Activated CD8-positive, alpha-beta memory T cell treated with anti-CD3 and anti-CD28 coated beads, Interleukin-2, amount 10 ng/mL, durations not matched to agents 7 days and 5 days (primary cell): ENCODE results near the gene IFI44L. TPM values are rescaled to one million over a fixed set of nuclear protein-coding genes. Genes with fewer than 3 reads are reported as not detected.
A peak's percentile ranks its signal among the peaks of the same experiment; 100 is the strongest.

Source experiments
- ATAC-seq: fragments of 150-1000 bp; cut with Tn5 transposase; one replicate; pipeline ENCODE4 v1.10.0; 2021; ENCODE audit warnings: moderate library complexity
- CTCF ChIA-PET: fragments of 350-600 bp; sonication (Branson Sonifier 250); formaldehyde crosslinking; loops from one replicate; lab custom pipeline; 2021; ENCODE audit warnings: antibody characterized with exemption; lab: Charles Lee
- DNase-seq: peaks from one replicate; pipeline ENCODE4 v3.0.0-alpha.2; 2020
- H3K27ac Mint-ChIP-seq: one replicate; pipeline ENCODE4 v1.8.0; 2021; ENCODE audit warnings: mild to moderate bottlenecking, mixed read lengths
- H3K27me3 Mint-ChIP-seq: one replicate; pipeline ENCODE4 v1.8.0; 2021; ENCODE audit warnings: mixed read lengths
- H3K36me3 Mint-ChIP-seq: one replicate; pipeline ENCODE4 v1.8.0; 2021; ENCODE audit warnings: mild to moderate bottlenecking, mixed read lengths
- H3K4me1 Mint-ChIP-seq: one replicate; pipeline ENCODE4 v1.8.0; 2021; ENCODE audit warnings: mixed read lengths
- H3K4me3 Mint-ChIP-seq: one replicate; pipeline ENCODE4 v1.8.0; 2021; ENCODE audit warnings: mild to moderate bottlenecking, moderate library complexity, mixed read lengths
- H3K9me3 Mint-ChIP-seq: one replicate; pipeline ENCODE4 v1.8.0; 2022; ENCODE audit warnings: low read depth, mixed read lengths
- total RNA-seq, 2 experiments: library from RNA; stranded (reverse); gene quantifications; one replicate each; pipeline ENCODE4 v1.2.3, GENCODE V29; 2021

The IFI44L gene
- total RNA-seq, 2 experiments from 2014 or later: 158 to 443 TPM

DNA sequence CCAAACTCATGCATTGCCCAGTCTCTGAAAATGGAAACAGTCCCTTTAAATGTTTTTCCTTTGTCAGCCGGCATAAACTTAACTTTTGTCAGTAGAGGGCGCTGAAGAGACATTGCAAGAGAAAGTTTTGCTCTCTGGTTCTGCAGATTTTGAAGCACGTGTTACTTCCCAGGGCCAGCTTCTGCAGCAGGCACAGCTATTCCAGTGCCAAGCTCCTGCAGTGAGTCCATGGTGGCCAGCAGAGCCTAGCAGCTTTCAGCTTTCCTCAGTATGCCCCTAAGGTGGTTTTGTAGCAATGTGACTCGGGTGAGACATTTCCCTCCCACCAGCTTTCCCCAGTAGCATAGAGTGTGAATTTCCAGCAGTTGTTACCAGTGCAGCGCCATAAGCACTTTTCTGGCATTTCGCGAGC lies 2.6 kb upstream of the IFI44L start:
- H3K27me3 Mint-ChIP-seq: peaks cover 15% of the 10 kb centered on the region
- ATAC-seq: peak; percentile 54
- no peaks in the 10 kb centered on the region for H3K9me3 Mint-ChIP-seq
- H3K4me1 Mint-ChIP-seq: peaks cover 34% of the 10 kb centered on the region
- peak; percentile 78 for DNase-seq
- CTCF ChIA-PET: interaction anchor here (0.7 to 2.4 kb wide), 23 partner anchors 8 to 614 kb away, joined by 3 to 29 read pairs (median 4); no protein-coding TSS in a partner anchor
- H3K36me3 Mint-ChIP-seq: peaks cover 21% of the 10 kb centered on the region
- H3K27ac Mint-ChIP-seq: peak overlapping the region; percentile 70
- H3K4me3 Mint-ChIP-seq: no peak overlapping the region

DNA sequence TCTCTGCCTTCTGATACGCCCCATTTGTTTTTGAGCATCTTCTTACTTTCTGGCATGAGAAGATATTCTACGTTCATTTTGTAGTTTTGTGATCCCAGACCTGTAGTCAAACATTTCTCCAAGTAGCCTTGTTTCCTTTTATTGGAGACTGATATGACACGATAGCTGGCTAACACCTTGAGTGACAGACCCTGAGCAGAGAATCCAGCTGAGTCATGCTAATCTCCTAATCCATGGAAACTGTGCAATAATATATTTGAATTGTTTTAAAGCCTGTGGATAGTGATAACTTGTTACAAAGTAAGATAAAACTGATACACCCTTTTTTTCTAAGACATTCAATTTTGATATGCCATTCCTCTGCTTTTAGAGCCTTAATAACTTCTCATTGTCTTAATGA lies 1.2 kb upstream of the IFI44L start:
- peak overlapping the region; percentile 12 for H3K4me3 Mint-ChIP-seq
- H3K36me3 Mint-ChIP-seq: peaks cover 36% of the 10 kb centered on the region
- no peaks in the 10 kb centered on the region for H3K9me3 Mint-ChIP-seq
- ATAC-seq: no peak
- CTCF ChIA-PET: interaction anchor here (1.4 kb wide), 1 partner anchor 54 kb away, joined by 3 read pairs; no protein-coding TSS in a partner anchor
- DNase-seq: no peak
- H3K27ac Mint-ChIP-seq: peak overlapping the region; percentile 96
- peaks cover 34% of the 10 kb centered on the region for H3K4me1 Mint-ChIP-seq
- peaks cover 12% of the 10 kb centered on the region for H3K27me3 Mint-ChIP-seq

DNA sequence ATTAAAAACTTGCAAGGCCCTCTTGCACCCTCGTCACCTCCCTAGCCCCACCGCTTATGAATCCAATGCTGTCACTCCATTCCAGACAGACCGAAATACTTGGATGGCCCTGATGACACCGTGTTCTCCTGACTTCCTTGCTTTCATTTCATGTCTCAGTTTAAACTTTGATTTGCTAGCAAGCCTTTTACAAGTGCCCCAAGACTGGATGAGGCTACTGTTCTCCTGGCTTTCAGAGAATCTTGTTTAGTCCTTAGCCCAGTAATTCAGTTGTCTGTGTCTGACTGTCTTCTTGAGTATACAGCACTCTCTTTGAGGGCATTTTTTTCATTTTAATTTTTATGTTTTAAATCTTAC lies 824 bp upstream of the IFI44L start:
- peak overlapping the region; percentile 12 for H3K4me3 Mint-ChIP-seq
- H3K9me3 Mint-ChIP-seq: no peaks in the 10 kb centered on the region
- H3K4me1 Mint-ChIP-seq: peaks cover 37% of the 10 kb centered on the region
- CTCF ChIA-PET: interaction anchor here (1.4 to 1.9 kb wide), 3 partner anchors 27 to 57 kb away, joined by 3 to 11 read pairs (median 4); no protein-coding TSS in a partner anchor
- H3K27ac Mint-ChIP-seq: peak overlapping the region; percentile 96
- DNase-seq (no peak), ATAC-seq (no peak)
- H3K36me3 Mint-ChIP-seq: peaks cover 40% of the 10 kb centered on the region
- peaks cover 12% of the 10 kb centered on the region for H3K27me3 Mint-ChIP-seq

DNA sequence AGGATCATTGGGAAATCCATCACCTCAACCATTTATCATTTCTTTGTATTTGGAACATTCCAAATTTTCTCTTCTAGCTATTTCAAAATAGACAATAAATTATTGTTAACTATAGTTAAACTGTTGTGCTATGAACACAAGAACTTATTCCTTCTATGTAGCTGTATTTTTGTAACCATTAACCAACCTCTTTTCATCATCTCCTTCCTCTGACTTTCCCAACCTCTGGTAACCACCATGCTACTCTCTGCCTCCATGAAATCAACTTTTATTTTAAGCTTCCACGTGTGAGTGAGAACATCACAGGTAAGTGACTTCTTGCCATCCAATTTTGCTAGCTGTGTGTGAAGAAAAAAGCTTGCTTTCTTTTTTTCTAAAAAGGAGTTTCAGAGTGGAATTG lies 418 bp downstream of the IFI44L start:
- no peaks in the 10 kb centered on the region for H3K9me3 Mint-ChIP-seq
- DNase-seq (no peak), ATAC-seq (no peak)
- H3K27ac Mint-ChIP-seq: peak overlapping the region; percentile 96
- CTCF ChIA-PET: interaction anchor here (1.0 to 1.9 kb wide), 6 partner anchors 26 to 642 kb away, joined by 4 to 11 read pairs (median 4); partner anchors contain the start of genes FUBP1 and IFI44
- peaks cover 6% of the 10 kb centered on the region for H3K27me3 Mint-ChIP-seq
- H3K4me3 Mint-ChIP-seq: peak overlapping the region; percentile 93
- peaks cover 50% of the 10 kb centered on the region for H3K36me3 Mint-ChIP-seq
- H3K4me1 Mint-ChIP-seq: peaks cover 48% of the 10 kb centered on the region

DNA sequence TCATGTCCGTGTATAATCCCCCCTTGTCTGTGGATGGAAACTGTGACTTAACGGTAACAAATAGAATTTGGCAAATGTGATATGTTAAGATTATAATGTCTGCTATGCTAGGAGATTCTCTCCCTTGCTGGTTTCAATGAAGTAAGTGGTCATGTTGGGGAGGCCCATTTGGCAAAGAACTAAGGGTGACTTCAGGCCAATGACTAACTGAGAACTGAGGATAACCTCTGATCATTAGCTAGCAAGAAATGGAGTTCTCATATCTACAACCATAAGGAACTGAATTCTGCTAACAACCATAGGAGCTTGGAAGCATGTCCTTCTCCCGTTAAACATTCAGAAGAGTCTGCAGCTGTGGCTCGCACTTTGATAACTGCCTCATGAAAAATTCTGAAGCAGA lies 2.3 kb downstream of the IFI44L start:
- ATAC-seq: peak; percentile 21

DNA sequence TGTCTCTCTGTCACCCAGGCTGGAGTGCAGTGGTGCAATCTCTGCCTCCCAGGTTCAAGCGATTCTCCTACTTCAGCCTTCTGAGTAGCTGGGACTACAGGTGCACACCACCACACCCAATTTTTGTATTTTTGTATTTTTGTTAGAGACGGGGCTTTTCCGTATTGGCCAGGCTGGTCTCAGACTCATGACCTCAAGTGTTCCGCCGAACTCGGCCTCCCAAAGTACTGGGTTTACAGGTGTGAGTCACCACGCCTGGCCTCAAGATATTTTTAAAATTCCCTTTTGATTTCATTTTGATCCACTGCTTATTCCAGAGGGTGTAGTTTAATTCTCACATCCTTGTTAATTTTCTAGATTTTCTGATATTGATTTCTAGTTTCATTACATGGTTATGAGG lies 3.8 kb downstream of the IFI44L start:
- no peak for DNase-seq
- Mint-ChIP-seq H3K4me1 (peaks cover 46% of the 10 kb centered on the region), H3K36me3 (peaks cover 80% of the 10 kb centered on the region), H3K4me3 (peak overlapping the region; percentile 93), H3K27me3 (no peaks in the 10 kb centered on the region), H3K27ac (peak overlapping the region; percentile 96), H3K9me3 (no peaks in the 10 kb centered on the region)
- ATAC-seq: no peak
- CTCF ChIA-PET: interaction anchor here (0.9 kb wide), 2 partner anchors 20 to 26 kb away, joined by 3 read pairs; partner anchors contain the start of gene IFI44

More for the DNA sequence above, 2.3 kb downstream of the IFI44L start:
- Mint-ChIP-seq H3K27ac (peak overlapping the region; percentile 96), H3K9me3 (no peaks in the 10 kb centered on the region), H3K4me1 (peaks cover 48% of the 10 kb centered on the region), H3K27me3 (no peaks in the 10 kb centered on the region), H3K36me3 (peaks cover 65% of the 10 kb centered on the region), H3K4me3 (peak overlapping the region; percentile 93)
- CTCF ChIA-PET: interaction anchor here (0.7 to 1.7 kb wide), 3 partner anchors 23 to 43 kb away, joined by 3 to 6 read pairs (median 4); no protein-coding TSS in a partner anchor
- no peak for DNase-seq

DNA sequence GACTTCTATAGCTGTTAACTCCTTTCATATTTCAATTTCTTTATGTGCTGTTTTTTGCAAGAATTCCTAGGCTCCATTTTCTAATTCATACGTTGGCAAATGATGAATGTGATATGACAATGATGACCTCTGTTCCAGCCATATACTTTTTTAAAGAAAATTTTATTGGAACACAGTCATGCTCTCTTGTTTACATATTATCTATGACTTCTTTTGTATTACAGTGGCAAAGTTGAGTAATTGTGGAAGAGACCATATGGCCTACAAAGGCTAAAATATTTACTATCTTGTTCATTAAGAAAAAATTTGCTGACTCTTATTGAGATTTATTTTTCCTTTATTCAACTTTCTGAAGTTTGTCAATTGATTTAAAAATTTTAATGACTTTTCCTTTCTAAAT lies 7.1 kb downstream of the IFI44L start:
- Mint-ChIP-seq H3K27me3 (no peaks in the 10 kb centered on the region), H3K4me3 (peak overlapping the region; percentile 93), H3K9me3 (no peaks in the 10 kb centered on the region), H3K4me1 (peaks cover 53% of the 10 kb centered on the region), H3K36me3 (peaks cover 82% of the 10 kb centered on the region), H3K27ac (peak overlapping the region; percentile 67)
- CTCF ChIA-PET: interaction anchor here (0.8 to 1.5 kb wide), 2 partner anchors 10 to 22 kb away, joined by 3 to 5 read pairs; partner anchors contain the start of gene IFI44
- ATAC-seq (no peak), DNase-seq (no peak)

DNA sequence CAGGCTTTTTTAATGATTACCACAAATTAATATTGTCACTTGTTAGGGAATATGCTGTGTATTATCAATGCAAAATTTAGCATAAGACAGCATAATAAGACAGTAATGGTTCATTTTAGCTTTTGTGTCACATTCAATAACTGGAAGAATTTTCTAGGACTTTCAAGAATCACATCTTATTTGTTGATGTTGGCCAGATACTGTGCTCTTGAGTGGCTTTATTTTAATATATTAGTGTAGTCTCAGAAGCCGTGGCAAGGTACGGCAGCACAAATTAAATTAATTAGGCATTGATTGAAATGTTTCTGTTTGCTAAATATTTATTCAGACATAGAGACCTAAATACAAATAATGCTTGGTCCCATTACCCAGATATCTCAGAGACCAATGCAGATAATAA lies 10.4 kb downstream of the IFI44L start:
- no peak overlapping the region for H3K27ac Mint-ChIP-seq
- peaks cover 56% of the 10 kb centered on the region for H3K4me1 Mint-ChIP-seq
- CTCF ChIA-PET: no interaction called here
- peaks cover 77% of the 10 kb centered on the region for H3K36me3 Mint-ChIP-seq
- ATAC-seq (no peak), DNase-seq (no peak)
- H3K27me3 Mint-ChIP-seq: no peaks in the 10 kb centered on the region
- H3K4me3 Mint-ChIP-seq: no peak overlapping the region
- H3K9me3 Mint-ChIP-seq: no peaks in the 10 kb centered on the region

DNA sequence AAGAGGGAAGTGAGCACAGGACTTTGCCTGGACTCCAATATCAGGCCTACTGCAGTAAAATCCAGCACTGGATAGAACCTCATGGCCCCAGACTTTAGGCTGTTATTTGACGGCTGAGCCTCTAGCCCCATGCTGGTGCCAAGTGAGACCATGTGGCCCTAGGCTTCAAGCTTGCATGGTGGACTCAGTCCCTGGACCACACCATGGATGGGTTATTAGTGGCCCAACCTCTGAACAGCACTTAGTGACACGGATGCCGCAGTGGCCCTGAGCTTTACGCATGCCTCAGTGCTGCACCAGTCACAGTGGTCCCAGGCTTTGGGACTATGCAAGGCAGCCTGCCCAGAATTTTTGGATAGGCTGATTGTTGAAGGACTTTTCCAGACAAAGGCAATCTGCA lies 13.0 kb downstream of the IFI44L start:
- Mint-ChIP-seq H3K4me3 (no peak overlapping the region), H3K9me3 (no peaks in the 10 kb centered on the region), H3K4me1 (peaks cover 57% of the 10 kb centered on the region), H3K27ac (peak overlapping the region; percentile 20), H3K36me3 (peaks cover 77% of the 10 kb centered on the region), H3K27me3 (no peaks in the 10 kb centered on the region)
- CTCF ChIA-PET: no interaction called here
- DNase-seq: no peak
- ATAC-seq: peak; percentile 23

DNA sequence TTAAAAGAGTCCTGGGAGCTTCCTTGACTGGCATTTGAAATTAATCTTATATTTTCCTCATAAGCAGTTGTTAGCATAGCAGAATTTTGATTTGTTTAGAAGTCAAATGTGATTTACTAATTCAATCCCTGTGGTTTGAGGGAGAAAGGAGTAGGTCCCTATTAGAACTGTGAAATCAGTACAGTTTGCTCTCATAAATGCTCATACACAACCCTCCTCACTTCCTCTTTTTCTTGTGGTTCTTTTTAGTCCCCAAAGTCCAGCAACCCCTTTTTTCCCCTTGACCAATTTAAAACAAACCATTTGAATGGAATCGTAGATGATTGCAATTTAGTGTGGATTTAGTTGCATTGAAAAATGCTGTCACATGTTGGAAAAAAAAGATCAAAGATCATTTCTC lies 20.2 kb downstream of the IFI44L start:
- no peak for ATAC-seq
- CTCF ChIA-PET: no interaction called here
- no peak overlapping the region for H3K27ac Mint-ChIP-seq
- peaks cover 68% of the 10 kb centered on the region for H3K4me1 Mint-ChIP-seq
- H3K36me3 Mint-ChIP-seq: peaks cover 94% of the 10 kb centered on the region
- H3K27me3 Mint-ChIP-seq: no peaks in the 10 kb centered on the region
- H3K4me3 Mint-ChIP-seq: no peak overlapping the region
- DNase-seq: no peak
- H3K9me3 Mint-ChIP-seq: no peaks in the 10 kb centered on the region

DNA sequence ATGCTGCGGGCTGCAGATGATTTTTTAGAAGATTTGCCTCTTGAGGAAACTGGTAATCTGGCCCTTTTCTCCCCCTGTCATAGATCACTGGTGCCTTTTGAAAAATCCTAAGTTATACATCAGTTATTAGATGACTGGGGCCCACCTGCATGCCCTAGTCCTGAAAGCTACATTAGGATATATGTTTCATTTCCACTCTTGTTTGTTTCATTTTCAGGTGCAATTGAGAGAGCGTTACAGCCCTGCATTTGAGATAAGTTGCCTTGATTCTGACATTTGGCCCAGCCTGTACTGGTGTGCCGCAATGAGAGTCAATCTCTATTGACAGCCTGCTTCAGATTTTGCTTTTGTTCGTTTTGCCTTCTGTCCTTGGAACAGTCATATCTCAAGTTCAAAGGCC lies 21.3 kb downstream of the IFI44L start:
- peaks cover 10% of the 10 kb centered on the region for H3K9me3 Mint-ChIP-seq
- DNase-seq: no peak
- H3K4me1 Mint-ChIP-seq: peaks cover 74% of the 10 kb centered on the region
- CTCF ChIA-PET: no interaction called here
- no peaks in the 10 kb centered on the region for H3K27me3 Mint-ChIP-seq
- H3K27ac Mint-ChIP-seq: peak overlapping the region; percentile 54
- no peak for ATAC-seq
- H3K4me3 Mint-ChIP-seq: no peak overlapping the region
- peaks cover 98% of the 10 kb centered on the region for H3K36me3 Mint-ChIP-seq

DNA sequence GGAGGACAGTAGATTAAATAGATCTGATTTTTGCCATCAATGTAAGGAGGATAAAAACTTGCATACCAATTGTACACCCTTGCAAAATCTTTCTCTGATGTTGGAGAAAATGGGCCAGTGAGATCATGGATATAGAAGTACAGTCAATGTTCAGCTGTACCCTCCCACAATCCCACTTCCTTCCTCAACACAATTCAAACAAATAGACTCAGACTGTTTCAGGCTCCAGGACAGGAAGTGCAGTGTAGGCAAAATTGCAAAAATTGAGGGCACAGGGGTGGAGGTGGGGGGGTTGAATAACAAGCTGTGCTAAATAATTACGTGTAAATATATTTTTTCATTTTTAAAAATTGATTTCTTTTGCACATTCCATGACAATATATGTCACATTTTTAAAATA lies 25.5 kb downstream of the IFI44L start:
- CTCF ChIA-PET: interaction anchor here (0.9 to 1.9 kb wide), 2 partner anchors 24 to 25 kb away, joined by 3 to 4 read pairs; partner anchors contain the start of gene IFI44L
- peaks cover 92% of the 10 kb centered on the region for H3K36me3 Mint-ChIP-seq
- peaks cover 24% of the 10 kb centered on the region for H3K9me3 Mint-ChIP-seq
- peaks cover 66% of the 10 kb centered on the region for H3K4me1 Mint-ChIP-seq
- no peaks in the 10 kb centered on the region for H3K27me3 Mint-ChIP-seq
- no peak overlapping the region for H3K4me3 Mint-ChIP-seq
- H3K27ac Mint-ChIP-seq: peak overlapping the region; percentile 68
- DNase-seq (peak; percentile 46), ATAC-seq (peak; percentile 54)

DNA sequence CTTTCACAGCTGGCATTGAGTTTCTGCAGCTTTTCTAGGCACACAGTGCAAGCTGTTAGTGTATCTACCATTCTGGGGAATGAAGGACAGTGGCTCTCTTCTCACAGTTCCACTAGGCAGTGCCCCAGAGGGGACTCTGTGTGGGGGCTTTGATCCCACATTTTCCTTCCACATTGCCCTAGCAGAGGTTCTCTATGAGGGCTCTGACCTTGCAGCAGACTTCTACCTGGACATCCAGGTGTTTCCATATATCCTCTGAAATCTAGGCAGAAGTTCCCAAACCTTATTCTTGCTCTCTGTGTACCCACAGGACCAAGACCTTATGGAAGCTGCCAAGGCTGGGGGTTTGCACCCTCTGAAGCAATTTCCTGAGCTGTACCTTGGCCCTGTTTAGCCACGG lies 27.0 kb downstream of the IFI44L start:
- CTCF ChIA-PET: interaction anchor here (1.4 to 1.9 kb wide), 3 partner anchors 8 to 30 kb away, joined by 3 to 5 read pairs (median 4); partner anchors contain the start of gene IFI44L
- Mint-ChIP-seq H3K36me3 (peaks cover 93% of the 10 kb centered on the region), H3K4me3 (no peak overlapping the region), H3K27ac (peak overlapping the region; percentile 35), H3K4me1 (peaks cover 62% of the 10 kb centered on the region), H3K27me3 (no peaks in the 10 kb centered on the region), H3K9me3 (peaks cover 24% of the 10 kb centered on the region)
- DNase-seq (no peak), ATAC-seq (no peak)

DNA sequence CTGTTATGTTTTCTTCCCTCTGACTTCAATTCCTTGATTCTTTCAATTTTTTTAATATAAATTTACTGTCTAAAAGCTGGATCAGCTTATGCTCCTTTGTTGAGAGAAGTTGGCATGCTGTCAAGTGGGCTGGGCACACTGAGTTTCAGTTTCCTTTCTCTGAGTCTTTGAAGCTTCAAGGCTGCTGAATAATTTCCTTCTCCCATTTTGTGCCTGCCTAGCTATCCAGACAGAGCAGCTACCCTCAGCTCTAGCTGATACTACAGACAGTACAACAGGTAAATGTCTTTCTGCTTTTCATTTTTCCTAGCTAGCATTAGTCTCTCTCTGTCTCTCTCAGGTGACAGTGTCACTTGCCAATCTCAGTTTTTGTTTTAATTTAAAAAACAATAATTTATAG lies 29.4 kb downstream of the IFI44L start, which contains the start of gene IFI44:
TSS of gene IFI44 (plus strand) at position 204 of the 400 bp plus-strand sequence. CDS start 365 bp downstream, outside the sequence.
- Mint-ChIP-seq H3K9me3 (peaks cover 24% of the 10 kb centered on the region), H3K27me3 (no peaks in the 10 kb centered on the region), H3K4me1 (peaks cover 56% of the 10 kb centered on the region), H3K27ac (peak within 1 kb of the TSS; percentile 86), H3K36me3 (peaks cover 86% of the 10 kb centered on the region), H3K4me3 (peak within 1 kb of the TSS; percentile 87)
- DNase-seq (peak; percentile 86), ATAC-seq (peak; percentile 88)
- CTCF ChIA-PET: interaction anchor here (1.0 to 1.3 kb wide), 3 partner anchors 23 to 29 kb away, joined by 3 to 4 read pairs (median 3); partner anchors contain the start of gene IFI44L
